ENCODE results near the gene SPRR2D.

- TF ChIP-seq CTCF (IDR thresholded peaks at IDR 0.05; ENCODE audit: insufficient read depth, low read depth, low read length) (no peak), EZH2 (IDR thresholded peaks at IDR 0.05; ENCODE audit: insufficient read depth, low read length) (no peak)
Observed at GRCh38 chr1:153024413-153024812, 16.5 kb downstream of the SPRR2D start.

All from astrocyte (in vitro differentiated cells and primary cell).